ENCODE results near the gene EPB41L4A. TPM values are rescaled to one million over a fixed set of nuclear protein-coding genes. Genes with fewer than 3 reads are reported as not detected.

EPB41L4A gene
- polyA plus RNA-seq, 1 donor from 2014 or later: 7.4 TPM

- H3F3A ChIP-seq (ENCODE audit: insufficient read depth, low read length, poor library complexity, severe bottlenecking): no peaks in the 10 kb centered on the region
- no peaks in the 10 kb centered on the region for H3K36me3 ChIP-seq (ENCODE audit: insufficient read depth, low read length)
- no peak overlapping the region for H2AFZ ChIP-seq (ENCODE audit: low read depth, low read length)
- H3K27me3 ChIP-seq (ENCODE audit: insufficient read depth, low read depth, low read length): no peaks in the 10 kb centered on the region
- no peaks in the 10 kb centered on the region for H3K79me2 ChIP-seq (replicated peaks; ENCODE audit: insufficient read depth, low read length)
- H3K9me2 ChIP-seq (ENCODE audit: insufficient read depth, low read length): no peaks in the 10 kb centered on the region
- H3K9me3 ChIP-seq (ENCODE audit: low read length): no peaks in the 10 kb centered on the region
- H3K4me3 ChIP-seq (ENCODE audit: low read length): no peak overlapping the region
- no peaks in the 10 kb centered on the region for H4K20me1 ChIP-seq (ENCODE audit: insufficient read depth)
- TF ChIP-seq RAD21 (conservative IDR thresholded peaks at IDR 0.05) (no peak), MXI1 (conservative IDR thresholded peaks at IDR 0.05; ENCODE audit: poor library complexity, severe bottlenecking) (no peak), POLR2AphosphoS5 (IDR thresholded peaks at IDR 0.05) (no peak), SMC3 (conservative IDR thresholded peaks at IDR 0.05; ENCODE audit: poor library complexity) (no peak), CTCF (IDR thresholded peaks at IDR 0.05; ENCODE audit: poor library complexity, severe bottlenecking) (no peak), EZH2 (IDR thresholded peaks at IDR 0.05; ENCODE audit: borderline replicate concordance, insufficient read depth, low read length, poor library complexity, severe bottlenecking) (no peak), REST (IDR thresholded peaks at IDR 0.05; ENCODE audit: borderline replicate concordance) (no peak), EP300 (conservative IDR thresholded peaks at IDR 0.05; ENCODE audit: poor library complexity, severe bottlenecking) (no peak)
- no peak overlapping the region for H3K9ac ChIP-seq (ENCODE audit: low read length)
- H3K27ac ChIP-seq (ENCODE audit: low read length): no peak overlapping the region
- H3K4me2 ChIP-seq (ENCODE audit: low read length): no peak overlapping the region
These were observed 165.4 kb downstream of the EPB41L4A start for GRCh38 chr5:112253478-112254250.

- Histone ChIP-seq H3K27me3 (ENCODE audit: insufficient read depth, low read depth, low read length) (no peaks in the 10 kb centered on the region), H2AFZ (ENCODE audit: low read depth, low read length) (no peak overlapping the region), H3K27ac (ENCODE audit: low read length) (no peak overlapping the region), H3K4me3 (ENCODE audit: low read length) (no peak overlapping the region), H4K20me1 (ENCODE audit: insufficient read depth) (no peaks in the 10 kb centered on the region), H3K9me2 (ENCODE audit: insufficient read depth, low read length) (no peaks in the 10 kb centered on the region), H3K9ac (ENCODE audit: low read length) (no peak overlapping the region), H3K4me2 (ENCODE audit: low read length) (no peak overlapping the region), H3K36me3 (ENCODE audit: insufficient read depth, low read length) (no peaks in the 10 kb centered on the region), H3K9me3 (ENCODE audit: low read length) (no peaks in the 10 kb centered on the region), H3F3A (ENCODE audit: insufficient read depth, low read length, poor library complexity, severe bottlenecking) (no peaks in the 10 kb centered on the region), H3K79me2 (replicated peaks; ENCODE audit: insufficient read depth, low read length) (no peaks in the 10 kb centered on the region)
- TF ChIP-seq RAD21 (conservative IDR thresholded peaks at IDR 0.05): no peak
- no peak for TF ChIP-seq POLR2AphosphoS5 (IDR thresholded peaks at IDR 0.05)
- TF ChIP-seq SMC3 (conservative IDR thresholded peaks at IDR 0.05; ENCODE audit: poor library complexity): no peak
- TF ChIP-seq REST (IDR thresholded peaks at IDR 0.05; ENCODE audit: borderline replicate concordance): no peak
- TF ChIP-seq CTCF (IDR thresholded peaks at IDR 0.05; ENCODE audit: poor library complexity, severe bottlenecking): no peak
- TF ChIP-seq EP300 (conservative IDR thresholded peaks at IDR 0.05; ENCODE audit: poor library complexity, severe bottlenecking): no peak
- TF ChIP-seq MXI1 (conservative IDR thresholded peaks at IDR 0.05; ENCODE audit: poor library complexity, severe bottlenecking): no peak
- no peak for TF ChIP-seq EZH2 (IDR thresholded peaks at IDR 0.05; ENCODE audit: borderline replicate concordance, insufficient read depth, low read length, poor library complexity, severe bottlenecking)
- no peak for TF ChIP-seq TAF1 (IDR thresholded peaks at IDR 0.05; ENCODE audit: low read depth)
These were observed 168.5 kb downstream of the EPB41L4A start for GRCh38 chr5:112250551-112250950.

All from neural cell (in vitro differentiated cells).